Fibroblast of lung (primary cell): ENCODE results near the gene LRFN2.

Source experiments
- CTCF ChIP-seq, 2 donors: IDR thresholded peaks in 1 of 2; conservative IDR thresholded peaks in 1 of 2; 1 replicate in 1 of 2; 2 replicates in 1 of 2; pipeline ENCODE4 v1.5.1; 2011 to 2012; ENCODE audit warnings: low read length in 2 of 2, control low read depth in 1 of 2, inconsistent platforms in 1 of 2, low read depth in 1 of 2, mild to moderate bottlenecking in 1 of 2
- EZH2 ChIP-seq: IDR thresholded peaks from 2 replicates; pipeline ENCODE4 v1.5.1; 2012; ENCODE audit warnings: low read length, control low read depth, mild to moderate bottlenecking; ENCODE audit errors: missing control alignments

DNA sequence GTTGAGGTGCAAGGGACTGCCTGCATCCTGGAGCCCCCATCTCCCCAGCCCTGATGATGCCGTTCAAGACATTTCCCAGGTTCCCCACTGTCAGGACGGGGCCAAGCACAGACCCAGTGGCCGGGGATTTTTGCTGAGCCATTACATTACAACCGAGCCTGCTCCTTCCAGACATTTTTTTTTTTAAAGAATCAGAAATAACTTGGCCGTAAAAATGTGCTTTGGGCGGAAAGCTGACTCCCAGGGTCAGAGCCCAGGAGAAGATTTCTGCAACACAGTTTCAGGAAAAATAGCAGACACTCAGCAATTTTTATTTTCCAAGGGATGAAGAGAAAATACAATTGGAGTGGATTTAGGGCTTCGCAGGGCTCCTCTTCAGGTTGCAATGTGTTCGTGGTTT lies 87.9 kb downstream of the LRFN2 start:
- TF ChIP-seq CTCF (conservative IDR thresholded peaks at IDR 0.05 in 1 of 2, IDR thresholded peaks at IDR 0.05 in 1 of 2; ENCODE audit: low read depth in 1 of 2, low read length in 2 of 2) (no peak), EZH2 (no peak)
